Glomerular endothelial cell (primary cell): Measurements from ENCODE around the gene GTF2H4. TPM values are rescaled to one million over a fixed set of nuclear protein-coding genes. Genes with fewer than 3 reads are reported as not detected.

Experiments used
- DNase-seq: peaks from one replicate; pipeline ENCODE4 v3.0.0-alpha.2; 2011; ENCODE audit warnings: low read depth, low spot score; ENCODE audit errors: extremely low read depth
- total RNA-seq: library from RNA; depleted of rRNA; stranded (reverse); fragments of >200 nt; gene quantifications from 2 replicates; pipeline ENCODE4 v1.2.3, GENCODE V29; 2015

Gene GTF2H4
- total RNA-seq, 1 donor from 2014 or later: 22.8 TPM

DNA sequence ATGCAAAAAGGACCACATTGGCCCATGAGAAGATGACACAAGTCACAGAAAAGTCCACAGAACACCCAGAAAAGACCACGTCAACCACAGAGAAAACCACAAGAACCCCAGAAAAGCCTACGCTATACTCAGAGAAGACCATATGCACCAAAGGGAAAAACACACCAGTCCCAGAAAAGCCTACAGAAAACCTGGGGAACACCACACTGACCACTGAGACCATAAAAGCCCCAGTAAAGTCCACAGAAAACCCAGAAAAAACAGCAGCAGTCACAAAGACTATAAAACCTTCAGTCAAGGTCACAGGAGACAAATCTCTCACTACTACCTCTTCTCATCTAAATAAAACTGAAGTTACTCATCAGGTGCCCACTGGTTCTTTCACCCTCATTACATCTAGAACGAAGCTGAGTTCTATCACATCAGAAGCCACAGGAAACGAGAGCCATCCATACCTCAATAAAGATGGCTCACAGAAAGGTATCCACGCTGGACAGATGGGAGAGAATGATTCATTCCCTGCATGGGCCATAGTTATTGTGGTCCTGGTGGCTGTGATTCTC lies 44.0 kb downstream of the GTF2H4 start:
- no peak for DNase-seq

- DNase-seq: no peak
Measured at GRCh38 chr6:30954631-30955366, 46.8 kb downstream of the GTF2H4 start.

DNA sequence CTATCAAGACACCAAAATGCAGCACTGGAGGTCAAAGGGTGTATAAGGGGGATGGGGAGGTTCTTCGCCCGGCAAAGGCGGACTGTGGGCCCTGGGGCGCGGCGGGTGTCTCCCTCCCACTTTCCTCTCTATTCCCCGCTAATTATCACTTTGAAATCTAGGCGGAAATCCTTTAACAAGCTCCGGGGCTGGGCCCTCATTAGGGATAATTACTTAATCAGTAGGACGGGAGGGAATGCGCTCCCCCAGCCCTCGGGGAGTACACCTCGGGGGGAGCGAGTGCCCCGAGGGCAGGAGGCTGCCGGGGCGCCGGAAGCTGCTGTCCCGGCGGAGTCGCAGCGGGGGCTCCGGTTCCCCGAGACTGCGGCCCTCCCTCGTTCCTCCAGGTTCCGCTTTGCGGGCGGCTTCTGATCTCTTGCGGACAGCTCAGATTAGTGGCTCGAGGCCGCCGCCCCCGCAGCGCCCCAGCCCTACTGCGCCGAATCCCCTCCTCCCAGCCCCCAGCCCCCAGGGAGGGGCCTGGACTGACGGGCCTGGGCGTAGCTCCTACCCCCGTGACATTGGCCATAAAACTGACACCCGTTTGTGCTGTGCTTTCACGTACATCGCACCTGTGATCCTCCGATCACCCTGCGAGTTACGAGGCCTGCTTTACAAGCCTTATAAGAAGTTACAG lies 47.5 kb downstream of the GTF2H4 start:
- DNase-seq: no peak

DNA sequence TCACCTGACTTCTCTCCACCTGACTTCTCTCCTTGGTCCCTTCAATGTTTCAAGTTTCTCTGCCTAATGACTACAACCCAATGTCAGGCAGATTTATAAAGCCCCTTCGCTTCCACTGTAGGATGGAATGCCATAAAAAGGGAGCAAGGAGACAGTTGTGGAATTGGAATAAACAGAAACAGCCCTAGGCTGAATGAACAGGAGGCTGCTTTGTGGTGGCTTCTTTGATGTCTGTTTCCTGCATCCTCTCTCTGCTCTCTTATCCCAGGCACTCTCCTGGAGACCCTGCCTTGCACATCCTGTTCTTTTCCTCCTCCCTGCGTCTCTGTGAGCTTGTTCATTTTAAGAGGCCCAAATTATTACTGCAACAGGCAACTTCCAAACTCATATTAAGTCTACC lies 49.7 kb downstream of the GTF2H4 start:
- no peak for DNase-seq

DNA sequence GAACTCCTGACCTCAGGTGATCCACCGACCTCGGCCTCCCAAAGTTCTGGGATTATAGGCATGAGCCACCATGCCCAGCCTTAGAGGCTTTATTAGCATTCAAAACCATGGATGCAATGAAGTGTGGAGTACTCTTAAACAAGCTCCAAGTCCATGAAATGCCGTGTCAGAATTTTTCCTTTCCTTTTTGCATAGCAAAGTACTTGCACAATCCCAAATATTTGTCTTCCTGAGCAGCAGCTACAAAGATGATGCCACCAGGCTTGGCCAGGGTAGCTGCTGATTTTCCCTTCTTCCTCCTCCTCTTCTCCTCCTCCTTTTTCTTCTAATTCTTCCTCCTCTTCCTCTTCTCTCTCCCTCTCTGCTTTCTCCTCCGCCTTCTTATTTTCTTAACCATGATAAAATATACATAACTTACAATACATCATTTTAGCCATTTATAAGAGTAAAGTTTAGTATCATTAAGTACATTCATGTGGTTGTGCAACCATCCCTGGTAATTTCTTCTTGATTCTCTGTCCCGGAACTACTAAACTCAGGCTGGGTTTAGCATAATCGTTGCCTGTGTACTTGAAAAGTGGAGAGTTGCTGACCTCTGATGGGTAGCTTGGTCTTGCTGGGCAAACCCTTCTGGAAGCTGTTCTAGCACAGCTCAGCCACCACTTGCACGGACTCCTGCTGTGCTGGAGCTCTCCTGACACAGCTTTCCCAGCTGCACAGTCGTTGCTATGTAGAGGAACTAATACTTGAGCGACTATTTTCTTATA lies 53.1 kb downstream of the GTF2H4 start:
- no peak for DNase-seq

DNA sequence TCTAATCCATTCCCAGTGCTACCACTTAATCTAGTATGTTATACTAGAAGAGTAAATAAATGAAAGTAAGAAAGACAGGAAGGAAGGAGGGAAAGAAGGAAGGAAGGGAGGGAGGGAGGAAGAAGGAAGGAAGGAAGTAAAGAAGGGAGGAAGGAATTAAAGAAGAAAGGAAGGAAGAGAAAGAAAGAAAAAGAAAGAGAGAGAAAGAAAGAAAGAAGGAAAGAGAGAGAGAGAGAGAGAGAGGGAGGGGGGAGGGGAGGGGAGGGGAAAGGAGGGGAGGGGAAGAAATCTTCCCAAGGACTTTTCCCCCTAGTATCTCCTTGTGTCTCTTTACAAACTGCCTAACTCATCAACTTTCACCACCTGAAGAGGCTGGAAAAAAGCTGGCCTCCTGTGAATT lies 54.7 kb downstream of the GTF2H4 start:
- no peak for DNase-seq

- no peak for DNase-seq
Measured at GRCh38 chr6:30963641-30964040, 55.6 kb downstream of the GTF2H4 start.

Other genes starting within 250 kb of the GTF2H4 start
- 28.8 and 28.9 TPM in 2 replicates for gene DHX16, start 235.2 kb upstream of the GTF2H4 start, total RNA-seq
- 124 and 147 TPM in 2 replicates for gene PPP1R18, start 221.6 kb upstream of the GTF2H4 start, total RNA-seq
- 8.8 and 10.8 TPM in 2 replicates for gene NRM, start 217.2 kb upstream of the GTF2H4 start, total RNA-seq
- gene MDC1, start 190.9 kb upstream of the GTF2H4 start, total RNA-seq: 8.7 and 18.1 TPM in 2 replicates
- 842 and 878 TPM in 2 replicates for gene TUBB, start 187.9 kb upstream of the GTF2H4 start, total RNA-seq
- 105 and 120 TPM in 2 replicates for gene FLOT1, start 165.5 kb upstream of the GTF2H4 start, total RNA-seq
- gene IER3, start 163.7 kb upstream of the GTF2H4 start, total RNA-seq: 75.3 and 157 TPM in 2 replicates
- gene DDR1, start 23.7 kb upstream of the GTF2H4 start, total RNA-seq: 9.1 and 18.7 TPM in 2 replicates
- gene VARS2, start 6.0 kb downstream of the GTF2H4 start, total RNA-seq: 17.9 and 22.6 TPM in 2 replicates
- not detected in 2 replicates for gene SFTA2, start 24.0 kb downstream of the GTF2H4 start, total RNA-seq
- not detected in 2 replicates for gene MUCL3, start 32.8 kb downstream of the GTF2H4 start, total RNA-seq
- not detected in 2 replicates for gene MUC21, start 75.5 kb downstream of the GTF2H4 start, total RNA-seq
- not detected in 2 replicates for gene MUC22, start 102.3 kb downstream of the GTF2H4 start, total RNA-seq
- gene C6orf15, start 204.4 kb downstream of the GTF2H4 start, total RNA-seq: not detected in 2 replicates
- gene PSORS1C1, start 206.6 kb downstream of the GTF2H4 start, total RNA-seq: 1.6 and 1.8 TPM in 2 replicates
- gene CDSN, start 212.2 kb downstream of the GTF2H4 start, total RNA-seq: not detected in 2 replicates
- gene PSORS1C2, start 230.9 kb downstream of the GTF2H4 start, total RNA-seq: not detected in 2 replicates
- gene CCHCR1, start 249.6 kb downstream of the GTF2H4 start, total RNA-seq: 9.3 and 13.8 TPM in 2 replicates